Activated CD4-positive, CD25-positive, alpha-beta regulatory T cell (primary cell): ENCODE measurements around the gene PTTG1IP.
"Not testable (repeated sequence)": the region's sequence is repeated elsewhere in the genome, so short reads cannot be mapped to it uniquely, and the experiment has no call there.

ENCODE experiments used
- DNase-seq, 4 experiments: peaks; one replicate each; lab custom pipeline; 2025; lab: John Stamatoyannopoulos, UW

Gene PTTG1IP, protein sequence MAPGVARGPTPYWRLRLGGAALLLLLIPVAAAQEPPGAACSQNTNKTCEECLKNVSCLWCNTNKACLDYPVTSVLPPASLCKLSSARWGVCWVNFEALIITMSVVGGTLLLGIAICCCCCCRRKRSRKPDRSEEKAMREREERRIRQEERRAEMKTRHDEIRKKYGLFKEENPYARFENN

GRCh38 chr21:44873356-44874239 is at the start of gene PTTG1IP:
PTTG1IP (minus strand) TSS chr21:44873690; CDS start chr21:44873616, 74 bp downstream.
- peak; percentile 97 to 99 (median 98) for DNase-seq

- DNase-seq, result no peak
Measured at GRCh38 chr21:44921928-44922327, 48.4 kb upstream of the PTTG1IP start.

DNA sequence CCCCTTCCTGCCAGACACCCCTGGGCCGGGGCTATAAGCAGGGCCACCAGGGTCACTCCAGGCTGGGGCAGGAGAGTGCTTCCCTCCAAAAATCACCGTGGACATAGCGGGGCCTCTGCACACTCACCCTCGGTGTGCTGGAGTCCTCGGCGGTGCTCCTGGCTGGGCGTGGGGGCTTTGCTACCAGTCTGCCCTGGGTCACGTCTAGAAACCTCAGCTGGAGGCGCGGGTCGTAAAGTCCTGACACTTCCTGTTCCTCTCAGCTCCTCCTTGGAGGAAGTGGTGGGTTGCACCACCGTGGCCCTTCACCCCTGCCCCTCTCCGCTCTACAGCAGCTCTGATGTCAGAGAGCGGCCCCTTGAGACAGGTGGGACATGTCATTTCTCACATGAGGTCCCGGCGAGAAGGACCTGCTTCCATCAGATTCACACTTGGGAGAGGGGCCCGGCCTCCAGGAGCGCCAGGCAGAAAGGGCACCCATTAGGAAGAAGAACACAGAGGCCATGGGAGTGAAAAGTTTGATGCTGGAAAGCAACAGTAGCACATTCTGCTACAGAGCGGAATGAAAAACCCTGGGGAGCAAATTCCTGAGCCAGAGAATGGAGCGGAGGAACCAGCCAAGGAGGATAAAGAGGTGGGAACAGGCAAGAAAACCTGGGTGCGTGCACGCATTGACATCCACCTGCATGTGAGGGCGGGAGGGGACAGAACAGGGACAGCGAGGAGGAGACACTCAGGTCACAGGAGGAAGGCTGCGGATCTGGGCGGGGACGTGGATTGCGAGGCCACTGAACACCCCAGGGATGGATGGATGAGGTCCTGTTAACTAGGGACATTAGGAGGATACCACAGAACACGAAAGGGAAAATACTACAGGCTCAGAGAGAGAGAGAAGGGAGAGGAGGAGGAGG is 47.5 kb upstream of the PTTG1IP start, which contains the start of gene ITGB2:
TSS of gene ITGB2 (minus strand) at position 206 of the 911 bp plus-strand sequence. CDS start 10,117 bp downstream, outside the sequence.
- peak in 2 of 4 experiments; percentile 19 to 35 for DNase-seq

- no peak for DNase-seq
Measured at GRCh38 chr21:44919913-44920693, 46.6 kb upstream of the PTTG1IP start.

DNA sequence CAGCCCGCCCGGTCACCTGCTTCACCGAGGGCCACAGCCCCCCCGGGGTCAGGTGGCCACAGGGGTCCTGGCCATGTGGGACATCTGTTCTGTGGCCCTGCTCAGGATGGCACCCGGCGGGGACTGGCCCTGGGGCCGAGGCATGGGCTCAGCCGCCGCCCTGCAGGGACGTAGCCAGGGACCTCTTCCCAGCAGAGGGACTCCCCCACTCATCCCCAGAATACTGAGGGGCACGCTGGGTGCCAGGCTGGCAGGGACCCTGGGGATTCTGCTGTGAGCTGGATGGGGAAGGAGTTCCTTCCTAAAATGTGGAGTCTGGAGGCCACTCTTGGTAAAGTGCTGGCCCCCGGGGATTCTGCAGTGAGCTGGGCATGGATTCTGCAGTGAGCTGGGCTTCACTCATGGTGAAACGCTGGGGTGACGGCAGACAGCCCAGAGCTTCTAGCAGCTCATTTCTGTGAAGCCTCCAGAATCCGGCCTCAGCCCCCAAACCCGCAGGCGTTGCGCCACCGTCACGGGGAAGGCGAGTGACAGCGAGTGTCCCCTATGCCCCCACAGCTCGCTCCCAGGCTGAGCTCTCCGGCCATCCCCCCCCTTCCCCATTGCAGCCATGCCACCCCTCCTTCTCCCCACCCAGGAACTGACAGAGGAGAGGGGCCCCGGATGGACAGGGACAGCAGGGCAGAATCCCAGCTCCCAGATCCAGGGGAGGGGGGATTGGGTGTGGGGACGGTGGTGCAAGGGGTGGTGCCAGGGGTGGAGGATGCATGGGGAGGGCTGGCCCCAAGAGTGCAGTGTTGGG is 45.8 kb upstream of the PTTG1IP start:
- DNase-seq, result no peak

- no peak for DNase-seq
Measured at GRCh38 chr21:44918581-44919033, 45.1 kb upstream of the PTTG1IP start.

- DNase-seq, result no peak
Measured at GRCh38 chr21:44918107-44918470, 44.6 kb upstream of the PTTG1IP start.

DNA sequence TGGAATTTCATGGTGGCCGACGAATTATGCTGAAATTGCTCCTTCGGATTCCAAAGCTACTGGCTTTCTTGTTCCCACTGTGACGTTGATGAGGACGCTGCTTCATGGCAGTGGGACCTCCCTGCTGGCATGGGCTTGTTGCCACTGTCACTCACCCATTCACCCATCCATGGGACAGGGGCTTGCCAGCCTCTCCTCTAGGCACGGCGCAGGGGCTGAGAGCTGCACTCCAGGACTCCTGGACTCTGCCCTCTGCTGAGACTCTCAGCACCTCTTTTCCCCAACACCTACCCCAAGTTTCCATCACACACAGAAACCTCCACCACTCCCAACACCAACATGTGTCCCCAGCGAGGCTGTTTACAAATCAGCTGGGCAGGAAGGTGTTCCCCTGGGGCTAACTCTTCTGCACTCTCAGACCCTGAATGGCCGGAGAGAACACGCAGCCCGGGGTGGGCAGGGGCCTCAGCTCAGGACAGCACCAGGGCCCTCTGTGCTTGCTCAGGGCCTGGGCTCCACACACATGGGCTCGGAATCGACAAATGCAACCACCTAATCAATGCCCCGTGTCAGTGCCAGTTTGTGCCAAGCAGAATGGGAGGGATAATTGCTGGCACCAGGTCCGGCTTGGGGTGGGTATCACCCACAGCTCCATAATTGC is 44.1 kb upstream of the PTTG1IP start:
- no peak for DNase-seq

DNA sequence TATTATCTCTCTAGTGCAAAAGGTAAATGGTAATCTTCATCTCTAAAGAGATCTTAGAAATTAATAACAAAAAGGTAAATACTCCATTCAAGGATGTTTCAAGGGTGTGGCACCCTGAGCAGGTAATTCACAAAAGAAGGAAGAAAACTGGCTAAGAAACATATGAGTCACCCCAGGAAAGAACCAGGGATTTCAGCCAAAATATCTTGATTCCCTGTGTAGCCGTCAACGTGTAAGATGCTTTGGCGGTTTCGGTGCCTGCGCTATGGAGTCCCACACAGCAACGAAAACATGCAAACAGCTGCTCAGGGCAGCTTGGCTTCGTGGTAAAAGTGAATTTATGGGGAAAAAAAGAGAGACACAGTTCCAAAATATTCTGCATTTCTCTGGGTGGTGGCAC is 43.5 kb upstream of the PTTG1IP start:
- no peak for DNase-seq

DNA sequence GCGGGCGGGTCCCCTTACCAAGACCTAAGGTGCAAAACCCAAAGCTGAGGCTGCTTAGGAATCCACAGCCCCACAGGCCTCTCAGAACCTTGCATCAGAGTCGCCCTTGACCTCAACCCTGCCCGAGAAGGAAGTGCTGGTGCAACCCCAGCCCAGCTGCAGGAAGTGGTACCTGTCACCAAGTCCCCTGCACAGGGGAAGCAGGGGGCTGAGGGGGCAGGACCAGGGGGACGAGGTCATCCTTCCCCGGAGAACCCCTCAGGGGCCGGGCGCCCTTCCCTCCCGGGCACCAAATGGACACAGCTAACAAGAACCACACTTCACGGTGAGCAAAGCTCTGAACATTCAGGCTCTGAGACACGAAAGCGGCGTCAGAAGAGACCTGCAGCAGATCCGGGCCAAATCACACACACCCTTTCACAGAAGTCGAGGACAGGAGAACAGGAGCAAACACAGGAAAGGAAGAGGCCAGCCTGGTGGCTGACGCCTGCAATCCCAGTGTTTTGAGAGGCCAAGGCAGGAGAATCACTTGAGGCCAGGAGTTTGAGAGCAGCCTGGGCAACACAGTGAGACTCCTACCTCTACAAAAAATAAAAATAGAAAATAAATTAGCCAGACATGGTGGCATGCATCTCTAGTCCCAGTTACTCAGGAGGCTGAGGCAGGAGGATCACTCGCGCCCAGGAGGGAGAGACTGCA is 40.8 kb upstream of the PTTG1IP start:
- peak in 2 of 4 experiments; percentile 20 to 31 for DNase-seq

DNA sequence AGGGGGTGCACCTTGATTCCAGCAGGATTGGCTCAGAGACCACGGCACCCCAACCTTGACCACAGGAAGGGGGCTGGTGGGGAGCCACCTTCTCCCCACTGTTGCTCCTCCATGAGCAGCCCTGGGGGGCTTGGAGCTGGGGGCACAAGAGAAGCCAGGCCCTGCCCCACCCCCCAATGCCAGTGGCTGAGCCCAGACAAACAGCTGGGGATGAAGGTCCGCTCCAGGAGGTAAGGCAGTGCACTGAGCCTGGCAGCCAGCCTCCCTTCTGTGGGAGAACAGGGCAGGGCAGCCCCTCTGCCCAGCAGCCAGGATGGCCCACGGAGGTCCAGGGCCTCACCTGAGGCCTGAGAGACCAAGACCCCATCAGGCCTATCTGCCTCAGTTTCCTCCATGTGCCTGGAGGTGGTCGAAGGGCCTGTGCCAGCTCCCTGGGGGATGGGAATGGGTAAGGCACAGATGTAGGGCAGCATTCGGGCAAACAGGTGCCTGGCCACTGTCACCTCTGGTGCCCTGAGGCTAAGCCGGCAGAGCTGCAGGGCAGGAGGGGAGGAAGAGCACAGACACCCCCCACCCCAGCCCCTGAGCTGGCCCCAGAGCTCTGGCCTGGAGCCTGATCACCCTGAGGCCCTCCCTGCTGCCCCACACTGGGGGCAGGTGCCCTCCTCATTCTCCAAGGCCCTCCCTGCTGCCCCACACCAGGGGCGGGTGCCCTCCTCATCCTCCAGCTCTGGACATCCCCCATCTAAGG is 40.1 kb upstream of the PTTG1IP start:
- DNase-seq, result no peak

GRCh38 chr21:44912506-44913412 is 39.3 kb upstream of the PTTG1IP start:
- DNase-seq, result not testable (repeated sequence)

- DNase-seq, result no peak
Measured at GRCh38 chr21:44912158-44912473, 38.6 kb upstream of the PTTG1IP start.

DNA sequence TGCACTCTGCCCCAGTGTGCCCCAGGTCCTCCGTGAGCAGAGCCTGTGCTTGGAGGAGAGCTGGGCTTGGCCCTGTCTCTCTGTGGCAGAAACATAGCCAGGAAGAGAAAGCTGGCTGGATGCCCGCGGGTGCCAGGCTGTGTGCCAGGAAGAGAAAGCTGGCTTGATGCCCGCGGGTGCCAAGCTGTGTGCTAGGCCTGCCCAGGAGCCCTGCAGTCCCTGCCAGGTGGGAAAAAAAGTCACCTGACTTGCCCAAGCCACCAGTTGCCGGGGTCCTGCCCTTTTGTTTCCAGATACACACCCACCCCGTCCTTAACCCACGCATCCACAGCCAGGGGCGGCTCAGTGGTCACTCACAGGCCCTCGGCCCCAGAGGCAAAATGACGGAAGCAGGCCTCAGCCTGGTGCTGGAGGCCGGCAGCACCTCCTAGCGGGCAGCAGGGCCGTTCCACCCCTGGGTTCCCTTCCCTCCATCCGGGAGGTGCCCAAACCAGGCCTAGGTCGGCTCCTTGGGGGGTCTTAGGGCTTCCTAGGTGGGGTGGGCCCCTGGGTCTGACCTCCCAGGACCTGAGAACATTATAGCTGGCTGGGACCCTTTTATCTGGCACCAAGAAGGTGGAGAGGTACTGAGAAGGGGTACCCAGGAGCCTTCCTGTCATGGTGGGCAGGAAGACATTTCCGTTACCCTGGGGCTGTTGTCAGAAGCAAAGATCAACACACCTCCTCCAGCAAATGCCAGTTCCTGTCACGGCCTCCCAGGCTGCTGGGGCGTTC is 38.1 kb upstream of the PTTG1IP start:
- peak in 2 of 4 experiments; percentile 38 to 39 for DNase-seq

- DNase-seq, result no peak
Measured at GRCh38 chr21:44911068-44911383, 37.5 kb upstream of the PTTG1IP start.

DNA sequence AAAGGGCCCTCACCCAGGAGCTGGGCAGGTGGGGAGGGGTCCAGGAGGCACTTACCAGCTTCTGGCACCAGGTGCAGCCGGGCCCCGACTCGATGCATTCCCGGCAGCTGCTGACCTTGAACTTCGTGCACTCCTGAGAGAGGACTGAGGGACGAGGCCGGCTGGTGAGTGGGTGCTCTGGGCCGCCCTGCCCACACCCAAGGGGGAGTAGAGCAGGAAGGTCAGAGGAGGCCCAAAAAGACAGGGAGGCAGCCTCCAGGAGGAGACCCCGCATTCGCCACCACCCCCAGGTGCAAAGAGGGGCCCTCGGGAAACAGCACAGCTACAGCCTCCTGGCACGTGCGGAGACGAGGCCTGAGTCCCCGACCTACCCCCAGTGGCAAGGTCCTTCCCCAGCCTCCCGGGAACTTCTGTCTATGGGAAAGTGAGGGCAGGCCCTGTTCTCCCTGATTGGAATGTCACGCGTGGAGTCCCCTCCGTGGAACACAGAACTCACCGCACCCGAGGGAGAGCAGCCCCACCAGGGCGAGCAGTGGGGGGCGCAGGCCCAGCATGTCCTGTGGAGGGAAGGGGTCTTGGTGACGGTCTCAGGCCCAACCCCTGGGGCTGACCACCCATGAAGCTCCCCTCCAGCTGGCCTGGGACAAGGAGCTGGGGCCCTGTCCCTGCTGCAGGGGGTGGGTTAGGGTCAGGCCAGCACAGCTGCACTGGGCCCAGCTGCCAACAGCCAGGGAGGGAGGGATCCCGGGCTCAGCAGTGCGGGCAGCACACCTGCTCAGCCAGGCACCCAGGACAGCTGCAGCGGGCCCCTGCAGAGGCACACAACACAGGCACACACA is 37.0 kb upstream of the PTTG1IP start:
- no peak for DNase-seq
